ENCODE measurements around the gene SART3.
"Not testable (repeated sequence)": the region's sequence is repeated elsewhere in the genome, so short reads cannot be mapped to it uniquely, and the experiment has no call there.

SART3 gene

DNA sequence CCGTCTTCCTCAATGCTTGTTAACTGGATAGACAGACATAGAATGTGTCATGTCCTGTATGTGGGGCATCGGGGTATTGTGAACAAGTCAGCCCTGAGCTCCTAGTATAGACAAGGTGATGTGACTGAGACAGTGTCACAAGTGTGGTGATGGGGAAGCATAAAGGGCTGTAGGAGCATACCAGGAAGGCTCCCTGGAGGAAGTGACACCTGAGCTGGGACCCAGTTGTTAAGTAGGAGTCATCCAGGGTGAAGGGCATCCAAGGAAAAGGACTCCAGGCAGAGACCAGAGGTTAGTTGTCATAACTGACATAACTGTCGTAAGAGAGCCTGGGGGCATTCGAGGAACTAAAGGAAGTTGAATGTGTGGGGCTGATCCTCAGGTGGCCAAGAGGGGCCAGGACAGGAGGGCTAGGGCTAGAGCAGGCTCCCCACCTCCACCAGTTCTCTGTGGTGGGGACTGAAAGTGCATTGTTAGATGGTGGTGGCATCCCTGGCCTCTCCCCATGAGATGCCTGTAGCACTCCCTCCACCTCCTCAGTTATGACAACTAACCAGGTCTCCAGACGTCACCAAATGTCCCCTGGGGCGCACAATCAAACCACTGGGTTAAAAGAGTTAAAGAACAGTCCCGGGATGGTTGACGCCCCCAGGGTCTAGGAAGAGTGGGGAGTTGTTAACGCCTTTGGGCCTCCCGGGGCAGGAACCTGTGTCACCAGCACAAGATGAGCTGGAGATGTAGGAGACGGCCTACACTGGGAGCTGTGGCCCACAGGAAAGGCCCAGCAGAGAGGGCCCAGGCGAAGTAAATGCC lies 43.5 kb downstream of the SART3 start:
- DNase-seq = no peak

DNA sequence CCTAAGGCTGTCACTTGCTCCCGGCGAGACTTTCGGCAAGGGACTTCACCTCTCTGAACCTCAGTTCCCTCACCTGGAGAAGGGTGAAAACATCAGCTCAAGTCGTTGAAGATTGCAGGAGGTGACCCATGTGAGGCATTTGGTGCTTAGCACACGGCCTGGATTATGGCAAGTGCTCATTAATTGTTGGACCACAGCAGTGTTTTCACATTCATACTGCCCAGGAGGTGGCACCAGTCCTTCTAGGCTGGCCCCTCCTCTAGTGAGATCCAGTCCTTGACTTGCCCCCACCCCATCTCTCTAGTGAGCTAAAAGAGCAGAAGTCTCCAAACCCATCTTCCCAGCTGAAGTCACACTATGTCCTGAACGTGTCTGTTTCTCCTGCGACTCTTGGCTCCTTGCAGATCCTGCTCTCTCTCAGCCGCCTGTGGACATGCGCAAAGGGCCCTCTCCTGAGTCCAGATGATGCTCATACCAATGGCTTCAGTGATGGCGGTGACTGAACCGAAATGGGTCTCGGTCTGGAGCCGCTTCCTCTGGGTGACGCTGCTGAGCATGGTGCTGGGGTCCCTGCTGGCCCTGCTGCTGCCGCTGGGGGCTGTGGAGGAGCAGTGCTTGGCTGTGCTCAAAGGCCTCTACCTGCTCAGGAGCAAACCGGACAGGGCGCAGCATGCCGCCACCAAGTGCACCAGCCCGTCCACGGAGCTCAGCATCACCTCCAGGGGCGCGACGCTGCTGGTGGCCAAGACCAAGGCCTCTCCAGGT lies 44.3 kb downstream of the SART3 start:
- no peak for DNase-seq

DNA sequence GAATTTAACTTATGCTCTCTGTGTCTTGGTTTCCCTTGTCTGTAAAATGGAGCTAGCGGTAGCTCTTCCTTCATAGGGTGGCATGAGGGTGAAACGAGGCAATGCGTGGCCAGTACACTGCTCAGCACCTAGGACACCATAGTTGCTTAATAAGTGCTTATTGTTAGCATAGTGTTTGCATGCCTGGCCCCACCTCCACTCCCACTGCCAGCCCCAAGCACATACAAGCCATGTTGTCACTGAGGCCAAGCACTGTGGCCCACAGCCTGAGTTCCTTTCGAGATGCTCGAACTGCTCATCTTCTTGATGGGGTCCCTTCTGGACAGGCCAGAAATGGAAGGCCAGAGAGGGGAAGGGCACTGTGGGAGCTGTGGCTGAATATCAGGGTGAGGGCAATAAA lies 45.1 kb downstream of the SART3 start:
- DNase-seq = no peak

DNA sequence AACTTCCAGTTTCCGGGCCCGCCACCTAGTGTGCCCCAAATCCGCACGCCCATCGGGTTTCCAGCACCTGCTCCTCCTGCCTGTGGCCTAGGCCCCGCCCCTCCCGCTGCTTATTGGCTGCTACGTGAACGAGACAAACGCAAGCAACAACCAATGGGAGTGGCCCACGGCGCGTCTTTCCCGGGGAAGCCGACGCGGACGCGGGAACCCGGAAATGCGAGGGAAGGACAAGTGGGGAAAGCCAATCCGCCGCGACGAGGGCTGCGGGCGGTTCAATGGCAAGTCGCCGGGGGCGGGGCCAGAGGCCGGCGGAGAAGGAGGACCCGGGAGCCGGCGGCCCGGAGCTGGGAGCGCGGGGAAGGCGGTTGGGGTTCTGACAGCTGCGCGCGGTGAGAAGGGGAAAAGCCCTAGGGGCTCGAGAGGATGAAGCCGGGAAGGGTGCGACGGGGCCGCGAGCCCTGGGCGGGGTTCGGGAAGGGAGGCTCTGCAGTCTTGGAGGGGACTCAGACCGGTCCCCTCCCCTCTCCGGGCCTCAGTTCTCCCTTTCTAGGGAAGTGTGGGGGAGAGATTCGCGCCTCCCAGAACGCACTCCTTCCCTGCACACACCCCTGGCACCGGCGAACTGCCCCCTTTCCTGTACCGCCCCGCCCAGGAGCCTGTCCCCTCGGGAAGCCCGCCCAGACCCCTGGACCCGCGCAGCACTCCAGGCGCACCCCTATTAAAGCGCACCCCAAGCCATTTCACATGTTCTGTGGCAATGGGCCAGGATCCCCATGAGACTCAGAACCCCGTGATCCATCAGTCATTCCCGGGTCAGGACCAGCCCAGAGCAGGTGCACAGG lies 45.8 kb downstream of the SART3 start, which contains the start of gene FICD:
TSS of gene FICD (plus strand) at position 305 of the 842 bp plus-strand sequence. CDS start 1,696 bp downstream, outside the sequence.
- DNase-seq = peak; percentile 99

DNA sequence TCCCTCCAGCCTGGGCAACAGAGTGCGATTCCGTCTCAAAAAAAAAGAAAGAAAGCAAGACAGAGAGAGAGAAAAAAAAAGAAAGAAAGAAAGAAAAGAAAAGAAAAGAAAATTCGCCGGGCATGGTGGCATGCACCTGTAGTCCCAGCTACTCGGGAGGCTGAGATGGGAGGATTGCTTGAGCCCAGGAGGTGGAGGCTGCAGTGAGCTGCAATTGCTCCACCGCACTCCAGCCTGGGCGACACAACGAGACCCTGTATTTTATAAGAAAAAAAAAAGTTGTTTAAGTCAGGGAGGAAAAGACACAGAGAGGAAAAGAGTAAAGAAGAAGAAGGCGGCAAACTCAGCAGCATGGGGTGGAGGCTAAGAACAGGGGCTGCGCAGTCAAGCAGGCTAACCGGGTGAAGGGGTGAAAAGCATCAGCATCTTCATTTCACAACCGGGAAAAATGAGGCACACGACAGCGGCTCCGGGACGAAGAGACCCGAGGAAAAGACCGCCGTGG lies 46.5 kb downstream of the SART3 start:
- no peak for DNase-seq

DNA sequence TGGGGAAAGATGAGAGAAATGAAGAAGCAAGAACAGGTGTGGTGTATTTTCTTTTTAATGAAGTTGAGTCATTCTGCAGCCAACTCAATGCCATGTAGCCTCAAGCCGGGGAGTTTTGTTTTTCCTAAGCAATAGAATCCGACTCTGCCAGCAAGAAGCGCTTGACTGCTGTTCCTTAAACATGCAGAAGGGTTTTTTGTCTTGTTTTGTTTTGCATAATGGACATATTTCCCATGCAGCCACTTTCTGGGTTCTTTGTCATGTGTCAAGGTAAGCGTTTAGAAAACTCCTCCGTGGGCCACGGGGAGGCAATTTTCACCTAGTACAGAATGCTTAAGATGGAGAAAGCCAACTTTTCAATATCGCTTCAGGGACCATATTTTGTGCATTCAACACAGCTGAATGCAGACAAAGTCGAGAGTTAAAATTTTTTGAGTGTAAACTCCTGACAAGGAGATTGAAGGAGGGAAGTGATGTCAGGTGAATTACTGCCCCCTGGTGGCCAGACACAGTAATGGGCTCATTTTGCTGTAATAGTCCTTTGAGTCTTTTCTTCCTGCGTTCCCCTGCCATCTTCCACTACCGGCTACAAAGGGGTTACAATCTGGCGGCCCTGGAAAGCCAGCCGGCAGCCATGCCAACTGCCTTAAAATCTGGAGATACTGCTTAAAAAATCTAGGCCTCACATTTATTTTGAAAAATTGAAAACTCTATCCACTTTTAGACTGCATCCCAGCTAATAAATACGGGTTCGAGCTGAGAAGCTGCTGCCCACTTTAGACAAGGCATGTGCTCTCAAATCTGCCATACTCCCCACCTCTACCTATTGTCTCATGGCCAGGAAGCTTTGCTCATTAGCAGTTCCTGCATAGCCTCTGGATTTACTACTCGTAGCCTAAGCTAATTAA lies 49.1 kb downstream of the SART3 start:
- no peak for DNase-seq

DNA sequence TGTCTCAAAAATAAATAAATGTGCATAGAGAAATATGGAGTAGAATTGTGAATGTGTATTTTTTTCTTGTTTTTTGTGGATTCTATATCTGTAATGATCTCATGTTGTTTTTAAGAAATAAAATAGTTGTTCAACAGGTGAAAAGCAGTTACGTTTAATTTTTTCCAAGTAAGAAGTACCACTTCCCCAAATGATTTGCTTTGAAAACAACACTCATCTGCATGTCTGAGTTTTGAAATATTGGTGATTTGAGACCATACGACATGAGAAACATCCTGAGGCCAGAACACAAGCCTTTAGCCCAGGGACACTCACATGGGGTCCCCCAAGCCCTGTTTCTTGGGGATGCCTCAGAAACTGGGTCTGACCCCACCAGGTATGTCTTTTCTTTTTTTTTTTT lies 50.1 kb downstream of the SART3 start:
- no peak for DNase-seq

- no peak for DNase-seq
These were observed 51.2 kb downstream of the SART3 start for GRCh38 chr12:108509806-108510205.

- DNase-seq = no peak
These were observed 52.9 kb downstream of the SART3 start for GRCh38 chr12:108507971-108508642.

- no peak for DNase-seq
These were observed 55.8 kb downstream of the SART3 start for GRCh38 chr12:108505129-108505528.

DNA sequence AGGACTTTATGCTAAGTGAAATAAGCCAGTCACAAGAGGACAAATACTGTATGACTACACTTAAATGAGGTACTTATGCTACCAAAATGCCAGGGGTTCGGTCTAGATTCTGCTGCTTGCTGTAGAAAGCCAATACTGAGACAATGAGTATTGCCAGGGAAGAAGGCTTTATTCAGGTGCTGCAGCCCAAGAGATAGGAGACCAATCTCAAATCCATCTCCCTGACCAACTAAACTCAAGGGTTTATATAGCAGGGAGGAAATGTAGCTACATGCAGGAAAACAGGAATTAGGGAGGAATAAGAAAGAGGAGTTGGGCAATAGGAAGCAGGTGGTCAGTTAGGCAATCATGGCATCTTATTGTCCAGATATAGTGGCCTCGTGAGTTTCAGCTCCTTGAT lies 58.1 kb downstream of the SART3 start:
- DNase-seq = no peak

- no peak for DNase-seq
These were observed 62.8 kb downstream of the SART3 start for GRCh38 chr12:108498136-108498535.

DNA sequence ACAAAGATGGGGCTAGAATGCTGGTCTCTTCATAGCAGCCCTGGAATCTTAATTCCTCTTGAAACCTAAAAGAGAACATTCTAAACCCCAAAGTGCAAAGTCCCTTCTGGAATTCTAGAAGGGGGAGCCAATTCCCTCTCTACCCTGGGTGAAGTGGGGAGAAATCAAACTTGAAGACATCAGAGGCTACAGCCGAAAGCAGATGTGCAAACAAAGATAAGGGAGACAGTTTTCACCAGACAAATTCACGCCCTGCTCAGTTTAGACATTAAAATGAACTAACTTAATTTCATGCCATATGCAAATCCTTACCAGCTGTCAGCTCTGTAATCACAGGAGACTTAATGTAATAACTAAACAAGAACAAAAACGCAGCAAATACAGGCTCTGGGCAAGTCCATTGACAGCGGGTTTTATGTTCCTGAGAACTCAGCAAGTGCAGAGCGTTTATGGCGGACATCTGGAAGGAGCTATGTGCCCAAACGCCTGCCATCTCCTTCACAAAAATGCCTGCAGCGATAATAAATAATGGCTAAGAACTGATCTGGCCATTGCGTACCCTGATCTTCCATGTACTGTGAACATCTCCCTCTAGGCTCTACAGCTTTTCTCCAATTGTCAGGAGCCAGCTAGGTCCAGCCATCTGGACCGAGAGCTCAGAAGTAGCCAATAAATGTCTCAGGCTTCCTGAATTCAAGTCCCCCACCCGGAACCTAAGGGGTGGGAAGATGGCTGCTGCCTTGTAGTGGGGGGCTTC lies 65.0 kb downstream of the SART3 start:
- DNase-seq = no peak

DNA sequence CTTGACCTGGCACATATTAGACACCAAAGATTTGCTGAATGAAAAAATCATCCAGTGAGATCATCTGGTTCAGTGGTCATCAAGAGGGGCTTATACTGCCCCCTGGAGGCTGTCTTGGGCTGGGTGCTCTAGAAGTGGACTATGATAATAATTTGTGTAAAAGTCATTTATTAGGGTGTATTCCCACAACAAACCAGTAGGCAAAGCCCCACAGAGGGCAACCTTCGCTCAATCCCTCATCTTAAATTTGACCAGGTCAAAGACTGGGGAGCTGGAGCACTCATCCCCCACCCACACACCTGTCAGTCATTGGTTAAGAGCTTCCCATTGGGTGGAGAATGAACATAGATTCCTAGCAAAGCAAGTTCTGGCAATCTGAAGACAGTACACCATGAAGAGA lies 65.9 kb downstream of the SART3 start:
- DNase-seq = no peak

GRCh38 chr12:108491256-108491655 lies 69.7 kb downstream of the SART3 start:
- DNase-seq = no peak

DNA sequence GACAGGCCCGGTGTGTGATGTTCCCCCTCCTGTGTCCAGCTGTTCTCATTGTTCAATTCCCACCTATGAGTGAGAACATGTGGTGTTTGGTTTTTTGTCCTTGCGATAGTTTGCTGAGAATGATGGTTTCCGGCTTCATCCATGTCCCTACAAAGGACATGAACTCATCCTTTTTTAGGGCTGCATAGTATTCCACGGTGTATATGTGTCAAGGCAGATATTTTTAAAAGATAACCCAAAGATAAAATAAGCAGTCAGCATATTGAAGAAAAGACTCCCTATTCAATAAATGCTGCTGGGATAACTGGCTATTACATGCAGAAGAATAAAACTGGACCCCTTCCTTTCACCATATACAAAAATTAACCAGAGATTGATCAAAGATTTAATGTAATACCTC lies 73.9 kb downstream of the SART3 start:
- not testable (repeated sequence) for DNase-seq

DNA sequence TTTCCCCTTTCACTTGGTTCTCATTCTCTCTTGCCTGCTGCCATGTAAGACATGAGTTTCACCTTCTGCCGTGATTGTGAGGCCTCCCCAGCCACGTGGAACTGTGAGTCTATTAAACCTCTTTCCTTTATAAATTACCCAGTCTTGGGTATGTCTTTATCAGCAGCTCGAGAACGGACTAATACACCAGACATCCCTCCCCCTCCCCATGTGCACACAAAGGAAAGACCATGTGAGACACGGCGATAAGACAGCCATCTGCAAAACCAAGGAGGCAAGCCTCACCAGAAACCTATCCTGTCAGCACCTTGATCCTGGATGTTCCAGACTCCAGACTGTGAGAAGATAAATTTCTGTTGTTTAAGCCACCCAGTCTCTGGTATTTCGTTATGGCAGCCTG lies 75.6 kb downstream of the SART3 start:
- DNase-seq = not testable (repeated sequence)

- DNase-seq = no peak
These were observed 76.1 kb downstream of the SART3 start for GRCh38 chr12:108484845-108485244.

- no peak for DNase-seq
These were observed 76.5 kb downstream of the SART3 start for GRCh38 chr12:108484431-108484830.

DNA sequence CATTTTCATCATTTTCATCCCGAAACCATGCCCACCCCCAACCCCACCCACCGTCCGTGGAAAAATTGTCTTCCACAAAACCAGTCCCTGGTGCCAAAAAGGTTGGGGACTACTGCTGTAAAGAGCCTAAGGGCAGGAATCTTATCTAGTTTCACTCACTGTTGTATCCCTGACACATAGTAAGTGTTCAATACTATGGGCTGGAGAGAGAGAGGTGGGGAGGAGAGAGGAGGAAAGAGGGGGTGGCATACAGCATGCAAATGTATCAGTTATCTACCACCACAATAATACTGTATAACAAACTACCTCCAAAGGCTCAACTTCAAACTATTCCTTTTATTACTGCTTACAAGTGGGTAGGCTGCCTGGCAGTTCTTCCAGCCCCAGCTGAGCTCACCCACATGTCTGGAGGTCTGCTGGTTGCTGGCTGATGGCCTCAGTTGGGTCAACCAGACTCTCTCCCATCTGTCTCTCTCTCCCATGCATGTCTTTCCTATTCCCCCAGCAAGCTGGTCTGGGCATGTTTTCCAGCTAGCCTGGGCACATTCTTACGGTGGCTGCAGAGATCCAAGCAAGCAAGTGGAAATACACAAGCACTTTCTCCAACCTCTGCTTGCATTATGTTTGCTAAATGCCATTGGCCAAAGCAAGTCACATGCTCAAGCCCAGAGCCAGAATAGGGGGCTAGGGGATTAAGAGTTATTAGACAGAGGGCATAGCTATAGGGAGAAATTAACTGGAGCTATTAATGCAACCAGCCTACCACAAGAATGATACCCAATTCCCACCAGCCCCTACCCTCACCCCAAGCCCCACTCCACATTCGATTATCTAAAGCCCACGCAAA lies 77.5 kb downstream of the SART3 start:
- no peak for DNase-seq
